CD1c-positive myeloid dendritic cell (primary cell): ENCODE data around the gene RUNX1.
A peak's percentile ranks its signal among the peaks of the same experiment; 100 is the strongest.

Experiments
- DNase-seq: peaks from one replicate; pipeline ENCODE4 v3.0.0-alpha.2; 2016; ENCODE audit errors: extremely low spot score

RUNX1 gene

GRCh38 chr21:34880401-34880800 is 168.7 kb downstream of the RUNX1 start:
- DNase-seq: no peak

- no peak for DNase-seq
These were observed 170.2 kb downstream of the RUNX1 start for GRCh38 chr21:34878940-34879339.

- no peak for DNase-seq
These were observed 170.6 kb downstream of the RUNX1 start for GRCh38 chr21:34878501-34878900.

GRCh38 chr21:34877485-34878128 is 171.5 kb downstream of the RUNX1 start:
- no peak for DNase-seq

DNA sequence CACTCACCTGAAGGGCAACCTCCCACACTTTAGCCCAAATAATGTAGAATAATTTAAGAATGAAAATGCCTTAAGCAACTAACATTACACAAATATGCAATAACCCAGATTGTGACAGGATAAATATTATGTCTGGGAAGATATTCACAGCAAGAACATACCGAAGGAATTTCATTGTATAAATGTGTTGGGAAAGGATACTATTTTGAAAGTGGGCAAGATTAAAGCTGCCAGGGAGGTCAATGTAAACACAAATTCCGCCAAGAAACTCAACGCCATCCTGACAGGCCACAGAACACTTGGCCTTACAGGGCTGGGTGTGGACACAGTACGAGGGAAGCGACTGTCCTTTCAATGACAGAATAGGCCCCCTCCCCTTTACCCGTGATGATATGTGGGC is 173.3 kb downstream of the RUNX1 start:
- DNase-seq: no peak

DNA sequence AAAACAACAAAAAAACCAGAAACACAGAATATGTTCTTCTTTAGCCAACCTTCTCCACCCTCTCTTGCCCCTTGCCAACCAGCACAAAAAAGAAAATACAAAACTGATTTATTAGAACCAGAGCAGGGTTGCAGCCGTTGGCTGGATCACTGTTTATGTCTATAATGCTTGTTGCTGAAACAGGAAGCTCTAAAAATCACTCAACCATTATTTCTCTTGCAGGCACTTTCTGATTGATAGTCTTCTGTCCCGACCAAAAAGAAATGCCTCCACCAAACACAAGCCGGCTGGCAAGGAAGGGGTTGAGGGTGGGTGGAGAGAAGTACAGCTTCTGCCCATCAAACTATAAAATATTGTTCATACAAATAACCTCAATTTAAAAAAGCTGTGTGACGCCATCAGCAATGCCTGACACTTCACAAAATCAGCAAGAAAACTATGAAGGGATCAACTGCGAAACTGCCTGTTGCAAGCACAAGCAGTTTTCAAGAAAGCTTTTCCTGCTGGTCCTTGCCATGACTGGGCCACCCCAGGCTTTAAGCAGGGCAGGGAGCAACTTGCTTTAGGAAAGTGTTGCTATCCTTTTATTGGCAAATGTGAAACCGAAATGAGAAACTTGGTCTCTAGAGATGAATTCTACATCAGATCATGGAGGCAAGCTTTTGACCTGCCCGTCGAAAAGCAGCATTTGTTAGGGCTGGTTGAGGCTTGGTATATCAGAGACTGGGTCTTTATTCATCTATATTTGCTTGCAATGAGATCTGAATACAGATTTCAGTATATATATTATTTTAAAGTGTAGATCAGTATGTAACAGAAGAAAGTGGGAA is 174.2 kb downstream of the RUNX1 start:
- DNase-seq: no peak

DNA sequence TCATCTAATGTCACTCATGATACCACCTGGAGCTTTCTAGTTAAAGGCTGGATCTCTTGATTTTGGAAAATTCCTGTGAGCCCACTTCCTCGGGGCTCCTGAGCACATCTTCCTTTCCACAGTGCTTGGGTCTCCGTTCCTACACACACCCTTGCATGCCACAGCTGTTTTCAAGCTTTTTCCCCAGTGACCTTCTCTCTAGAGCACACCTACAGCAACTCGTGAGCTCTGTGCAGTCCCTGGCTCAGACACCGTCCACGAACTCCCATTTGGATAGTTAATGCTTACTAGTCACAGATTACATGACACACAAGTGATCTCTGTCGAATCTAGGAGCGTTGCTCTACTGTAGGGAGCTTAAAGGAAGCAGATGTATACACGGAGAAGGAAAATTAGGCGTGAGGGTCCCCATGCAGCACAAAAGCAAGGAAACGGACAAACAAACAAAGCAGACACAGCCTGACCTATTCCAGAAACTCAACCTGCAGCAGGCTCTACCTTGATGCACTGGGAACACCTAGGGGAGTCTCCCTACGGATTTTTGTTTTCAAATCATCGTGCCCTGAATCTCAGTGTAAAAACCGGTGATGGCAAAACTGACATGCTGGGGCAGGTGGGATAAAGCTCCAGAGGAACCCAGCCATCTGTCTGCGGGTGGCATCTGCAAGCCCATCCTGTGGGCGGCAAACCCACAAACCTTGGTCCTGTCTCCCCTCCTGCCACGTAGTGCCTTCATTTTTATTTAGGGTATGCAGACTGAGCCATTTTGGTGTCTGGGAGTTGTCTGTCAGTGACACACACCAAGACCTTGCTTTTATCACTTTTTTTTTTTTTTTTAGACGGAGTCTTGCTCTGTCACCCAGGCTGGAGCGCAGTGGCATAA is 177.8 kb downstream of the RUNX1 start:
- DNase-seq: no peak

GRCh38 chr21:34870246-34870645 is 178.9 kb downstream of the RUNX1 start:
- DNase-seq: no peak

DNA sequence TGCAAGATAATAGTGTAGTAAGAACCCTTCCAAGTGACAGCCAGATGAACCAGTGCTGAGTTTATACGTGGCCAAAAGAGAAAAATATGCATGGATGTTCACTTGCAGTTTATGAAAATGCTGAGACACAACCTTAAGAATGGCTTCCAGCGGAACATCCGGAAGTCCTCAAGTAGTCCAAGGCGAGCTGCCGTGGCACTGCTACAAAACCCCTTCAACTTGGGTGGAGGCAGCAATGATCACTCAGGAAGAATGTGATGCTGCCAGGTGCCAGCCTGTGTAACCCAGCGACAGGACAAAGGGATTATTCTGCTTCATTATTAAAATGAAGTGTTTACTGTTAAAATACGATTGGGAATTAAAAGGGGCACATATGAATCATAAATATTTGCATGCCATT is 179.6 kb downstream of the RUNX1 start:
- DNase-seq: no peak

DNA sequence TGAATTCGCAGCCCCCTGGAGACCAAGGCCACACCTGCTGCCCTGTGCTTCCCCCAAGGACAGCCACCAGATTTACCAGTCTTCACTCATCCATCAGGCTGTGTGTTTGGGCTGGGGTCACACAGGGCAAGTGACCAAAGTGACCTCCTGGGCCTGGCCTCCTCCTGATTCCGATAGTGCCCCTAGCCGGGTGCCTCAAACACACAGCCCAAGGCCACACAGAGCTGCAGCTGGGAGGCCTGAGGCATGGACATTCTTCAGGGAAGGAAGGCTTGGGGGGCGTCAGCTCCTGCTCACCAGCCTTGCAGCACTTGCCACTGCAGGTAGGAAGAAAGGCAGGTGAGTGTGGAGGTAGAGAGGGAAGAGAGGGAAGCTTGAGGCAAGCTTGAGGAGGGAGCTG is 181.3 kb downstream of the RUNX1 start:
- no peak for DNase-seq

- peak; percentile 94 for DNase-seq
These were observed 183.5 kb downstream of the RUNX1 start for GRCh38 chr21:34865400-34866241.

GRCh38 chr21:34864370-34865149 is 184.5 kb downstream of the RUNX1 start:
- DNase-seq: no peak

DNA sequence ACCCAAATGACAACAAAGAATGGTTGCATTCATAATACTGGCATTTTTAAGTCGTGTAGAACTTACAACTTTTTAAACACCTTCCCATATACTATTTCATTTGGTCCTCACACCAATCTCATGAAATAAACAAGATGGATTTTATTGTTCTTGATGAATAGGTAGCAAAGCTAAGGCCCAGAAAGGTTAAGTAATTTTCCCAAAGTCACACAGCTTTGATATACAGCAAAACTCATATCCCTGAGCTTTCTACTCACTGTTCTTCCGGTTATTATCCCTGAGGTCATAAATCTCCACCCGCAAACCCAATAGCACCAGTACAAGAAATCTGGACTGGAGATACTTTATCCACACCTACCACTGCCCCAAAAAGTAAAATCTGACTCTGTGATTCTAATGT is 186.2 kb downstream of the RUNX1 start:
- DNase-seq: no peak

- no peak for DNase-seq
These were observed 187.8 kb downstream of the RUNX1 start for GRCh38 chr21:34861258-34861657.

GRCh38 chr21:34859976-34860653 is 189.0 kb downstream of the RUNX1 start:
- DNase-seq: no peak

DNA sequence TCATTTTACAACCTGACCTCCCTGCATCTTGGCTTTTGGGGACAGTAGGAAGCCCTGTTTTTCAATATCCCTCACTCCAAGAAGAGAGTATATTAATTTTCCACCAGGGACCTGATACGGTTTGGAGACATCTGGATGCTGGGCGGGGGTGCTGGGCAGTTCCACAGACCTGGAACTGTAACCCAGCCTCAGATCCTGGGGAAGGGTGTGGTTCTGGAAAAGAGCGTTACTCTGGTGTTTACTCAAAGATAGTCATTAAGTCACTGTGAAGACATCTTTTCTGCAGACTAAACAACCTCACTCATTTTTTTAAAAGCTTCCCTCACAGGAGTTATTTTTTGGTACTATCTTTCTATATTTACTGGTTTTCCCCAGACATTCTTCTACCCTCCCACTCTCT is 190.5 kb downstream of the RUNX1 start:
- no peak for DNase-seq

- DNase-seq: no peak
These were observed 191.2 kb downstream of the RUNX1 start for GRCh38 chr21:34857874-34858273.

- no peak for DNase-seq
These were observed 191.9 kb downstream of the RUNX1 start for GRCh38 chr21:34857122-34857713.

- peak; percentile 33 for DNase-seq
These were observed 196.7 kb downstream of the RUNX1 start for GRCh38 chr21:34852448-34852847.
